WTC11 (cell line): ENCODE data around the gene SDCCAG8.

Experiments used
- ATF2 ChIP-seq: sonication (generic); formaldehyde crosslinking; IDR thresholded peaks from 2 replicates; pipeline ENCODE4 v1.8.1; 2022; ENCODE audit warnings: low read depth, missing genetic modification reagents, borderline replicate concordance
- CTCF ChIP-seq: fragments of 200-600 bp; IDR thresholded peaks from 2 replicates; pipeline ENCODE4 v1.8.0; 2022; ENCODE audit warnings: antibody characterized with exemption

DNA sequence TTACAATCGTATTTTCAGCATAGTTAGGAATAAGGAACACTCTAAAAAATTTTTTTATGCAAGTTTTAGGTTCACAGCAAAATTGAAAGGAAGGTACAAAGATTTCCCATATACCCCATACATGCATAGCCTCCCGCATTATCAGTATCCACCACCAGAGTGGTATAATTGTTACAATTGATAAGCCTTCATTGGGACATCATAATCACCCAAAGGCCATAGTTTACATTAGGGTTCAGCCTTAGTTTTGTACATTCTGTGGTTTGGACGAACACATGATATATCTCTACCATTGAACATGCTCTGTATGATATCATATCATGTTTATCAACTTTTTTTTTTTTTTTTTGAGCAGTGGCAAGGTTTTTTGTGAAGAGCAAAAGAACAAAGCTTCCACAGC lies 180.0 kb downstream of the SDCCAG8 start:
- no peak for TF ChIP-seq CTCF
- TF ChIP-seq ATF2 (CRISPR knock-in tag) = no peak
